Hepatocyte (in vitro differentiated cells): Measurements from ENCODE around the gene GXYLT2.

Source experiments
- EZH2 ChIP-seq: fragments of 200-600 bp; sonication (generic); IDR thresholded peaks from 2 replicates; pipeline ENCODE4 v1.6.1; 2016; ENCODE audit warnings: antibody characterized with exemption, mild to moderate bottlenecking, borderline replicate concordance
- EZH2phosphoT487 ChIP-seq: fragments of 200-600 bp; sonication (generic); IDR thresholded peaks from one replicate; pipeline ENCODE4 v1.6.1; 2018; ENCODE audit warnings: antibody characterized with exemption, mild to moderate bottlenecking, low read depth, moderate library complexity; ENCODE audit not compliant: unreplicated experiment, severe bottlenecking
- TF ChIP-seq, protein P1 (sequence below): fragments of 200-600 bp; sonication (generic); IDR thresholded peaks from 2 replicates; pipeline ENCODE4 v1.5.1; 2016; ENCODE audit warnings: antibody characterized with exemption, mild to moderate bottlenecking; ENCODE audit not compliant: poor library complexity

DNA sequence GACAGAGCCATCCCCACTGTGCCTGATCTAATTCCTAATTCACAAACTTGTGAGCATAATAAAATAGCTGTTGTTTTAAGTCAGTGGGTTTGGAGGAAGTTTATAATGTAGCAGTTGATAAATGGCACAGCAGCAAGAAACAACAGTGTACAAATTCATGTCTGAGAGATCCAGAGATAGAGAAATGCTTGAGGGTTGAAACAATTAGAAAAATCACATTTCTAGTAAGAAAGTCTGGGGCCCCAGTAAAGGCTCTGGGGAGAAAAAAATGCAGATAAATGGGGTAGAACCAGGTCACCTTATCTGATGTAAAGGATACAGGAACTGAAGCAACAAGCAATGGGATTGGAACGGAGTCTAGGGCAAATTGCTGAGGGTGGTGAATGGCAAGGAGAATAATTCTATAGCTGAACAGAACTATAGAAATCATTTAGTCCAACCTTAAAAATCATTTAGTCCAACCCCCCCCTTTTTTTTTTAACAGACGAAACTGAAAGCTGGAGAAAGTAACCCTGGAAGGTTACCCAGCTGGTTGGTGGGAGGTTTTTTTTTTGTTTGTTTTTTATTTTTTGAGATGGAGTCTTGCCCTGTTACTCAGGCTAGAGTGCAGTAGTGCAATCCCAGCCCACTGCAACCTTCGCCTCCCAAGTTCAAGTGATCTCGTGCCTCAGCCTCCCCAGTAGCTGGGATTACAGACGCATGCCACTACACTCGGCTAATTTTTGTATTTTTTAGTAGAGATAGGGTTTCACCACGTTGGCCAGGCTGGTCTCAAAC is 25.3 kb upstream of the GXYLT2 start:
- TF ChIP-seq, protein P1, sequence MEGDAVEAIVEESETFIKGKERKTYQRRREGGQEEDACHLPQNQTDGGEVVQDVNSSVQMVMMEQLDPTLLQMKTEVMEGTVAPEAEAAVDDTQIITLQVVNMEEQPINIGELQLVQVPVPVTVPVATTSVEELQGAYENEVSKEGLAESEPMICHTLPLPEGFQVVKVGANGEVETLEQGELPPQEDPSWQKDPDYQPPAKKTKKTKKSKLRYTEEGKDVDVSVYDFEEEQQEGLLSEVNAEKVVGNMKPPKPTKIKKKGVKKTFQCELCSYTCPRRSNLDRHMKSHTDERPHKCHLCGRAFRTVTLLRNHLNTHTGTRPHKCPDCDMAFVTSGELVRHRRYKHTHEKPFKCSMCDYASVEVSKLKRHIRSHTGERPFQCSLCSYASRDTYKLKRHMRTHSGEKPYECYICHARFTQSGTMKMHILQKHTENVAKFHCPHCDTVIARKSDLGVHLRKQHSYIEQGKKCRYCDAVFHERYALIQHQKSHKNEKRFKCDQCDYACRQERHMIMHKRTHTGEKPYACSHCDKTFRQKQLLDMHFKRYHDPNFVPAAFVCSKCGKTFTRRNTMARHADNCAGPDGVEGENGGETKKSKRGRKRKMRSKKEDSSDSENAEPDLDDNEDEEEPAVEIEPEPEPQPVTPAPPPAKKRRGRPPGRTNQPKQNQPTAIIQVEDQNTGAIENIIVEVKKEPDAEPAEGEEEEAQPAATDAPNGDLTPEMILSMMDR = no peak
- TF ChIP-seq EZH2phosphoT487 (peak; percentile 69), EZH2 (no peak)
